HEK293 (cell line): ENCODE measurements around the gene BAK1.
A peak's percentile ranks its signal among the peaks of the same experiment; 100 is the strongest.

Source experiments
- CTCF ChIA-PET: fragments of 350-600 bp; formaldehyde crosslinking; extraction: SDS; loops from one replicate; lab custom pipeline; 2021; ENCODE audit warnings: antibody characterized with exemption; lab: Yijun Ruan, JAX
- POLR2A ChIA-PET: fragments of 300-600 bp; formaldehyde crosslinking; extraction: SDS; loops from one replicate; lab custom pipeline; 2020; ENCODE audit warnings: antibody characterized with exemption, inconsistent platforms; lab: Yijun Ruan, JAX
- H3K27ac ChIP-seq: fragments of 200-500 bp; sonication (Bioruptor generic); 2 replicates; pipeline ENCODE4 v1.5.1; 2014; ENCODE audit warnings: low read depth, low read length, control low read depth, inconsistent platforms; ENCODE audit errors: extremely low read depth
- H3K36me3 ChIP-seq, 2 experiments: fragments of 200-500 bp in 1 of 2; sonication (Bioruptor generic) in 1 of 2; 1 replicate in 1 of 2; 2 replicates in 1 of 2; pipeline ENCODE4 v1.5.1; 2014 to 2017; ENCODE audit warnings: inconsistent platforms in 2 of 2, low read length in 2 of 2; ENCODE audit not compliant: control insufficient read depth in 2 of 2, insufficient read depth in 1 of 2
- H3K4me1 ChIP-seq: fragments of 200-500 bp; sonication (Bioruptor generic); 2 replicates; pipeline ENCODE4 v1.5.1; 2014; ENCODE audit warnings: mild to moderate bottlenecking, low read length, inconsistent platforms; ENCODE audit not compliant: control insufficient read depth, insufficient read depth
- H3K4me3 ChIP-seq: 2 replicates; pipeline ENCODE4 v1.5.1; 2011; ENCODE audit warnings: low read depth, mild to moderate bottlenecking, control low read depth, low read length, moderate library complexity
- H3K9me3 ChIP-seq: fragments of 200-500 bp; sonication (Bioruptor generic); 2 replicates; pipeline ENCODE4 v1.5.1; 2014; ENCODE audit warnings: low read depth, low read length, inconsistent platforms; ENCODE audit not compliant: control insufficient read depth, insufficient read depth
- GLIS2 ChIP-seq: fragments of 450-650 bp; formaldehyde crosslinking; IDR thresholded peaks from 2 replicates; pipeline ENCODE4 v1.5.1; 2016; ENCODE audit warnings: missing biosample characterization, missing genetic modification characterization
- ZBTB21 ChIP-seq: fragments of 450-650 bp; formaldehyde crosslinking; IDR thresholded peaks from 2 replicates; pipeline ENCODE4 v1.5.1; 2017; ENCODE audit warnings: missing biosample characterization, missing genetic modification characterization
- ZNF121 ChIP-seq: fragments of 450-650 bp; formaldehyde crosslinking; IDR thresholded peaks from 2 replicates; pipeline ENCODE4 v1.5.1; 2016; ENCODE audit warnings: missing biosample characterization, missing genetic modification characterization
- ZNF157 ChIP-seq: fragments of 450-650 bp; formaldehyde crosslinking; IDR thresholded peaks from 2 replicates; pipeline ENCODE4 v1.5.1; 2016; ENCODE audit warnings: missing biosample characterization, missing genetic modification characterization
- ZNF16 ChIP-seq: fragments of 450-650 bp; formaldehyde crosslinking; IDR thresholded peaks from 2 replicates; pipeline ENCODE4 v1.5.1; 2016; ENCODE audit warnings: low read depth, missing biosample characterization, missing genetic modification characterization
- ZNF2 ChIP-seq: fragments of 450-650 bp; formaldehyde crosslinking; IDR thresholded peaks from 2 replicates; pipeline ENCODE4 v1.5.1; 2016; ENCODE audit warnings: missing biosample characterization, missing genetic modification characterization
- ZNF23 ChIP-seq: fragments of 450-650 bp; formaldehyde crosslinking; IDR thresholded peaks from 2 replicates; pipeline ENCODE4 v1.5.1; 2016; ENCODE audit warnings: missing biosample characterization, missing genetic modification characterization, borderline replicate concordance
- ZNF510 ChIP-seq: fragments of 450-650 bp; formaldehyde crosslinking; IDR thresholded peaks from 2 replicates; pipeline ENCODE4 v1.5.1; 2018; ENCODE audit warnings: mild to moderate bottlenecking, missing genetic modification characterization, missing biosample characterization; ENCODE audit not compliant: insufficient replicate concordance
- ZNF530 ChIP-seq: fragments of 450-650 bp; formaldehyde crosslinking; IDR thresholded peaks from 2 replicates; pipeline ENCODE4 v1.5.1; 2016; ENCODE audit warnings: low read depth, missing biosample characterization, missing genetic modification characterization
- ZNF561 ChIP-seq: fragments of 450-650 bp; IDR thresholded peaks from 2 replicates; pipeline ENCODE4 v1.5.1; 2018; ENCODE audit warnings: missing biosample characterization, missing genetic modification characterization, borderline replicate concordance
- ZNF626 ChIP-seq: fragments of 450-650 bp; sonication (Bioruptor Pico); formaldehyde crosslinking; IDR thresholded peaks from 2 replicates; pipeline ENCODE4 v1.5.1; 2018; ENCODE audit warnings: missing biosample characterization, missing genetic modification characterization, inconsistent platforms
- ZNF830 ChIP-seq: fragments of 450-650 bp; IDR thresholded peaks from 2 replicates; pipeline ENCODE4 v1.5.0; 2018; ENCODE audit warnings: missing biosample characterization, missing genetic modification characterization, low read depth, mild to moderate bottlenecking, moderate library complexity
- ZSCAN23 ChIP-seq: fragments of 450-650 bp; formaldehyde crosslinking; IDR thresholded peaks from 2 replicates; pipeline ENCODE4 v1.5.1; 2016; ENCODE audit warnings: missing biosample characterization, missing genetic modification characterization
- TF ChIP-seq, protein P1 (sequence below): fragments of 450-650 bp; formaldehyde crosslinking; IDR thresholded peaks from 2 replicates; pipeline ENCODE4 v1.5.1; 2016; ENCODE audit warnings: missing biosample characterization, missing genetic modification characterization
- TF ChIP-seq, protein P2 (sequence below): fragments of 450-650 bp; formaldehyde crosslinking; conservative IDR thresholded peaks from 2 replicates; pipeline ENCODE4 v1.5.1; 2016; ENCODE audit warnings: low read depth, missing biosample characterization, missing genetic modification characterization
- TF ChIP-seq, protein P3 (sequence below): fragments of 450-650 bp; formaldehyde crosslinking; IDR thresholded peaks from 2 replicates; pipeline ENCODE4 v1.5.1; 2016; ENCODE audit warnings: missing biosample characterization, missing genetic modification characterization
- TF ChIP-seq, protein P4 (sequence below): fragments of 450-650 bp; formaldehyde crosslinking; IDR thresholded peaks from 2 replicates; pipeline ENCODE4 v1.5.1; 2016; ENCODE audit warnings: missing biosample characterization, missing genetic modification characterization, low read depth
- TF ChIP-seq, protein P5 (sequence below): fragments of 450-650 bp; formaldehyde crosslinking; IDR thresholded peaks from 2 replicates; pipeline ENCODE4 v1.5.1; 2016; ENCODE audit warnings: missing biosample characterization, missing genetic modification characterization

Gene BAK1

DNA sequence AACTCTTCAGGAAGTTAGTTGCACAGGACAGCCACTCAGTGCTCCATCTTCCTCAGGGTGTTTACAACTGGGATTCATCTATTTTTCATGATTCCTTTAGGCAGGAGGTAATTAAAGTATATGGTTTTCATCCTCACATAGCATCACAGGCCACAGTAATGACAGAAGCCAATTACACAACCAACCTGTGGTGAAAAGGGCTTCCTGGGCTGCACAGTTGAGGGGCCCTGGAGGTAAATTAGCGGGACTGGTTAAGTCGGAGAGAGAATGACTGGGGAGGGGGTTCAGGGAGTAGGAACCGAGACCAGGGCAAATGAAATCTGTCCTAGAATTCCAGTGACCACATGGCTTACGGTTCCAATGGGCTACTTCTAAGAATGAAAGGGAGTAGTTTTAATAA is 37.0 kb downstream of the BAK1 start (continued):
- TF ChIP-seq ZNF561 (tag by site-specific recombination) (no peak), ZBTB21 (tag by site-specific recombination) (no peak), ZNF626 (tag by site-specific recombination) (no peak), ZNF530 (no peak), ZNF16 (tag by site-specific recombination) (no peak), ZNF157 (tag by site-specific recombination) (no peak)
- TF ChIP-seq, protein P1, sequence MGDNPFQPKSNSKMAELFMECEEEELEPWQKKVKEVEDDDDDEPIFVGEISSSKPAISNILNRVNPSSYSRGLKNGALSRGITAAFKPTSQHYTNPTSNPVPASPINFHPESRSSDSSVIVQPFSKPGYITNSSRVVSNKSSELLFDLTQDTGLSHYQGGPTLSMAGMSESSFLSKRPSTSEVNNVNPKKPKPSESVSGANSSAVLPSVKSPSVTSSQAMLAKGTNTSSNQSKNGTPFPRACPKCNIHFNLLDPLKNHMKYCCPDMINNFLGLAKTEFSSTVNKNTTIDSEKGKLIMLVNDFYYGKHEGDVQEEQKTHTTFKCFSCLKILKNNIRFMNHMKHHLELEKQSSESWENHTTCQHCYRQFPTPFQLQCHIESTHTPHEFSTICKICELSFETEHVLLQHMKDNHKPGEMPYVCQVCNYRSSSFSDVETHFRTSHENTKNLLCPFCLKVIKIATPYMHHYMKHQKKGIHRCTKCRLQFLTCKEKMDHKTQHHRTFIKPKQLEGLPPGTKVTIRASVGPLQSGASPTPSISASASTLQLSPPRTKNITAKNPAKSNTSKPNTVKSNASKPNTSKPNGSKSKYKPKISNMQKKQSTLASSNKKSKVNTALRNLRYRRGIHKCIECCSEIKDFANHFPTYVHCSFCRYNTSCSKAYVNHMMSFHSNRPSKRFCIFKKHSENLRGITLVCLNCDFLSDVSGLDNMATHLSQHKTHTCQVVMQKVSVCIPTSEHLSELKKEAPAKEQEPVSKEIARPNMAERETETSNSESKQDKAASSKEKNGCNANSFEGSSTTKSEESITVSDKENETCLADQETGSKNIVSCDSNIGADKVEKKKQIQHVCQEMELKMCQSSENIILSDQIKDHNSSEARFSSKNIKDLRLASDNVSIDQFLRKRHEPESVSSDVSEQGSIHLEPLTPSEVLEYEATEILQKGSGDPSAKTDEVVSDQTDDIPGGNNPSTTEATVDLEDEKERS (tag by site-specific recombination), result no peak

DNA sequence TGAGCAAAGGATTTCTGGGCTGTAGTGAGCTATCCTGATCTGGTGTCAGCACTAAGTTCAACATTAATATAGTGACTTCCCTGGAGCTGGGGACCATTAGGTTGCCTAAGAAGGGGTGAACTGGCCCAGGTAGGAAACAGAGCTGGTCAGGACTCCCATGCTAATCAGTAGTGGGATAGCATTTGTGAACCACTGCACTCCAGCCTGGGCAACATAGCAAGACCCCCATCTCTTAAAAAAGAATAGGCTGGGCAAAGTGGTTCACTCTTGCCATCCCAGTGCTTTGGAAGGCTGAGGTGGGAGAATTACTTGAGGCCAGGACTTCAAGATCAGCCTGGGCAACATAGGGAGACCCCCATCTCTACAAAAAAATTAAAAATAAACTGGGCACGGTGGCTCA is 39.3 kb downstream of the BAK1 start:
- no peak overlapping the region for H3K4me3 ChIP-seq
- ChIA-PET CTCF (no interaction called here), POLR2A (interaction anchor here (0.7 kb wide), 1 partner anchor 80 kb away, joined by 5 read pairs; no protein-coding TSS in a partner anchor)
- no peaks in the 10 kb centered on the region for H3K9me3 ChIP-seq
- no peak for TF ChIP-seq ZNF530
- no peak for TF ChIP-seq ZNF157 (tag by site-specific recombination)
- TF ChIP-seq, protein P2, sequence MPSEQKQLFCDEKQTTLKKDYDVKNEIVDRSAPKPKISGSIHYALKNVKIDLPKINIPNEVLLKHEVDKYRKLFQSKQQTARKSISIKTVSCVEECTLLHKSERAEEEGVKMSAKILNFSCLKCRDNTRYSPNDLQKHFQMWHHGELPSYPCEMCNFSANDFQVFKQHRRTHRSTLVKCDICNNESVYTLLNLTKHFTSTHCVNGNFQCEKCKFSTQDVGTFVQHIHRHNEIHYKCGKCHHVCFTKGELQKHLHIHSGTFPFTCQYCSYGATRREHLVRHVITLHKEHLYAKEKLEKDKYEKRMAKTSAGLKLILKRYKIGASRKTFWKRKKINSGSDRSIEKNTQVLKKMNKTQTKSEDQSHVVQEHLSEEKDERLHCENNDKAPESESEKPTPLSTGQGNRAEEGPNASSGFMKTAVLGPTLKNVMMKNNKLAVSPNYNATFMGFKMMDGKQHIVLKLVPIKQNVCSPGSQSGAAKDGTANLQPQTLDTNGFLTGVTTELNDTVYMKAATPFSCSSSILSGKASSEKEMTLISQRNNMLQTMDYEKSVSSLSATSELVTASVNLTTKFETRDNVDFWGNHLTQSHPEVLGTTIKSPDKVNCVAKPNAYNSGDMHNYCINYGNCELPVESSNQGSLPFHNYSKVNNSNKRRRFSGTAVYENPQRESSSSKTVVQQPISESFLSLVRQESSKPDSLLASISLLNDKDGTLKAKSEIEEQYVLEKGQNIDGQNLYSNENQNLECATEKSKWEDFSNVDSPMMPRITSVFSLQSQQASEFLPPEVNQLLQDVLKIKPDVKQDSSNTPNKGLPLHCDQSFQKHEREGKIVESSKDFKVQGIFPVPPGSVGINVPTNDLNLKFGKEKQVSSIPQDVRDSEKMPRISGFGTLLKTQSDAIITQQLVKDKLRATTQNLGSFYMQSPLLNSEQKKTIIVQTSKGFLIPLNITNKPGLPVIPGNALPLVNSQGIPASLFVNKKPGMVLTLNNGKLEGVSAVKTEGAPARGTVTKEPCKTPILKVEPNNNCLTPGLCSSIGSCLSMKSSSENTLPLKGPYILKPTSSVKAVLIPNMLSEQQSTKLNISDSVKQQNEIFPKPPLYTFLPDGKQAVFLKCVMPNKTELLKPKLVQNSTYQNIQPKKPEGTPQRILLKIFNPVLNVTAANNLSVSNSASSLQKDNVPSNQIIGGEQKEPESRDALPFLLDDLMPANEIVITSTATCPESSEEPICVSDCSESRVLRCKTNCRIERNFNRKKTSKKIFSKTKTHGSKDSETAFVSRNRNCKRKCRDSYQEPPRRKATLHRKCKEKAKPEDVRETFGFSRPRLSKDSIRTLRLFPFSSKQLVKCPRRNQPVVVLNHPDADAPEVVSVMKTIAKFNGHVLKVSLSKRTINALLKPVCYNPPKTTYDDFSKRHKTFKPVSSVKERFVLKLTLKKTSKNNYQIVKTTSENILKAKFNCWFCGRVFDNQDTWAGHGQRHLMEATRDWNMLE (tag by site-specific recombination), result no peak
- peak; percentile 56 for TF ChIP-seq ZNF121 (tag by site-specific recombination)
- H3K27ac ChIP-seq, result no peak overlapping the region
- no peaks in the 10 kb centered on the region for H3K4me1 ChIP-seq
- H3K36me3 ChIP-seq, result no peaks in the 10 kb centered on the region

DNA sequence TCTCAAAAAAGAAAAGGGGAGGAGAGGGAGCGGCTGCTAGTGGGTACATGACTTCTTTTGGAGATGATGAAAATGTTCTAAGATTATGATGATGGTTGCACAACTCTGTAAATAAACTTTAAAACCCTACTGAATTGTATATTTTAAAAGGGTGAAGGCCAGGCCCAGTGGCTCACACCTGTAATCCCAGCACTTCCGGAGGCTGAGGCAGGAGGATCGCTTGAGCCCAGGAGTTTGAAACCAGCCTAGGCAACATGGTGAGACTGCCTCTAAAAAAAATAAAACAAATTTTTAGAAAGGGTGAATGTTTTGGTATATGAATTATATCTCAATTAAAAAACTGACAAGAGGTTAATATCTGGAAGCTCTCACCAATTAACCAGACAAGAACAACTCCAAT is 45.4 kb downstream of the BAK1 start:
- TF ChIP-seq, protein P3, sequence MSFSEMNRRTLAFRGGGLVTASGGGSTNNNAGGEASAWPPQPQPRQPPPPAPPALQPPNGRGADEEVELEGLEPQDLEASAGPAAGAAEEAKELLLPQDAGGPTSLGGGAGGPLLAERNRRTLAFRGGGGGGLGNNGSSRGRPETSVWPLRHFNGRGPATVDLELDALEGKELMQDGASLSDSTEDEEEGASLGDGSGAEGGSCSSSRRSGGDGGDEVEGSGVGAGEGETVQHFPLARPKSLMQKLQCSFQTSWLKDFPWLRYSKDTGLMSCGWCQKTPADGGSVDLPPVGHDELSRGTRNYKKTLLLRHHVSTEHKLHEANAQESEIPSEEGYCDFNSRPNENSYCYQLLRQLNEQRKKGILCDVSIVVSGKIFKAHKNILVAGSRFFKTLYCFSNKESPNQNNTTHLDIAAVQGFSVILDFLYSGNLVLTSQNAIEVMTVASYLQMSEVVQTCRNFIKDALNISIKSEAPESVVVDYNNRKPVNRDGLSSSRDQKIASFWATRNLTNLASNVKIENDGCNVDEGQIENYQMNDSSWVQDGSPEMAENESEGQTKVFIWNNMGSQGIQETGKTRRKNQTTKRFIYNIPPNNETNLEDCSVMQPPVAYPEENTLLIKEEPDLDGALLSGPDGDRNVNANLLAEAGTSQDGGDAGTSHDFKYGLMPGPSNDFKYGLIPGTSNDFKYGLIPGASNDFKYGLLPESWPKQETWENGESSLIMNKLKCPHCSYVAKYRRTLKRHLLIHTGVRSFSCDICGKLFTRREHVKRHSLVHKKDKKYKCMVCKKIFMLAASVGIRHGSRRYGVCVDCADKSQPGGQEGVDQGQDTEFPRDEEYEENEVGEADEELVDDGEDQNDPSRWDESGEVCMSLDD, result no peak
- TF ChIP-seq ZNF830 (tag by site-specific recombination) (no peak), GLIS2 (tag by site-specific recombination) (no peak), ZNF23 (tag by site-specific recombination) (no peak), ZNF2 (no peak), ZSCAN23 (tag by site-specific recombination) (no peak), ZNF510 (tag by site-specific recombination) (no peak)
- TF ChIP-seq, protein P4, sequence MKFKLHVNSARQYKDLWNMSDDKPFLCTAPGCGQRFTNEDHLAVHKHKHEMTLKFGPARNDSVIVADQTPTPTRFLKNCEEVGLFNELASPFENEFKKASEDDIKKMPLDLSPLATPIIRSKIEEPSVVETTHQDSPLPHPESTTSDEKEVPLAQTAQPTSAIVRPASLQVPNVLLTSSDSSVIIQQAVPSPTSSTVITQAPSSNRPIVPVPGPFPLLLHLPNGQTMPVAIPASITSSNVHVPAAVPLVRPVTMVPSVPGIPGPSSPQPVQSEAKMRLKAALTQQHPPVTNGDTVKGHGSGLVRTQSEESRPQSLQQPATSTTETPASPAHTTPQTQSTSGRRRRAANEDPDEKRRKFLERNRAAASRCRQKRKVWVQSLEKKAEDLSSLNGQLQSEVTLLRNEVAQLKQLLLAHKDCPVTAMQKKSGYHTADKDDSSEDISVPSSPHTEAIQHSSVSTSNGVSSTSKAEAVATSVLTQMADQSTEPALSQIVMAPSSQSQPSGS (tag by site-specific recombination), result no peak
- TF ChIP-seq, protein P5, sequence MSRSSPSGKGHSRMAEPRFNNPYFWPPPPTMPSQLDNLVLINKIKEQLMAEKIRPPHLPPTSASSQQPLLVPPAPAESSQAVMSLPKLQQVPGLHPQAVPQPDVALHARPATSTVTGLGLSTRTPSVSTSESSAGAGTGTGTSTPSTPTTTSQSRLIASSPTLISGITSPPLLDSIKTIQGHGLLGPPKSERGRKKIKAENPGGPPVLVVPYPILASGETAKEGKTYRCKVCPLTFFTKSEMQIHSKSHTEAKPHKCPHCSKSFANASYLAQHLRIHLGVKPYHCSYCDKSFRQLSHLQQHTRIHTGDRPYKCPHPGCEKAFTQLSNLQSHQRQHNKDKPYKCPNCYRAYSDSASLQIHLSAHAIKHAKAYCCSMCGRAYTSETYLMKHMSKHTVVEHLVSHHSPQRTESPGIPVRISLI (tag by site-specific recombination), result no peak
- H3K4me1 ChIP-seq, result no peaks in the 10 kb centered on the region
- H3K4me3 ChIP-seq, result no peak overlapping the region
- H3K9me3 ChIP-seq, result no peaks in the 10 kb centered on the region
- CTCF ChIA-PET, result interaction anchor here (0.8 to 1.8 kb wide), 2 partner anchors 43 to 109 kb away, joined by 6 to 9 read pairs; no protein-coding TSS in a partner anchor
- H3K27ac ChIP-seq, result no peak overlapping the region
- POLR2A ChIA-PET, result no interaction called here
- no peaks in the 10 kb centered on the region for H3K36me3 ChIP-seq
